ACHN (cell line): Measurements from ENCODE around the gene CCDC9B.

Experiments
- DNase-seq: peaks from one replicate; pipeline ENCODE4 v3.0.0-alpha.2; 2015
- in situ Hi-C: cut with HindIII; loops from 2 replicates; pipeline ENCODE4 v1.10.0; 2017; ENCODE audit warnings: low sequenced_read_pairs, low pct_ligation_motif_present, low pct_unique_long_range_greater_than_20kb

The CCDC9B gene

DNA sequence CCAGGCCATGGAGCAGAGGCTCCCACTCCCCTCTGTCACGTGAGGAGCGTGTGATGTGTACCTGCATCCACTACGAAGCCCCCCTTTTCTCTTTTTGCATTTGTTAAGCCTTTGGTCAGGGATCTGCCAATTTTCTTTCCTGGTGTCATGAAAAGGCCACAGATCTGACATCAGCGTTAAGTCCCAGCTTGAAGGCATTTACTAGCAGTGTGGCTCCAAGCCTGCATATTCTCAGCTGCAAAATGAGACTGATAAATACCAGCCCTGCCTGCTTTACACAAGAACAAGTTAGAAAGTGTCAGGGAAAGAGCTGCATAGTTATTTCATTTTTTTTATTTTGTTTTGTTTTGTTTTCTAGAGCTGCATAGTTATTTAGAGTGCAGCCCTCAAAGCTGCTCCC, 55.6 kb downstream of the CCDC9B start:
- in situ Hi-C loops, result no loop called here
- DNase-seq, result no peak

DNA sequence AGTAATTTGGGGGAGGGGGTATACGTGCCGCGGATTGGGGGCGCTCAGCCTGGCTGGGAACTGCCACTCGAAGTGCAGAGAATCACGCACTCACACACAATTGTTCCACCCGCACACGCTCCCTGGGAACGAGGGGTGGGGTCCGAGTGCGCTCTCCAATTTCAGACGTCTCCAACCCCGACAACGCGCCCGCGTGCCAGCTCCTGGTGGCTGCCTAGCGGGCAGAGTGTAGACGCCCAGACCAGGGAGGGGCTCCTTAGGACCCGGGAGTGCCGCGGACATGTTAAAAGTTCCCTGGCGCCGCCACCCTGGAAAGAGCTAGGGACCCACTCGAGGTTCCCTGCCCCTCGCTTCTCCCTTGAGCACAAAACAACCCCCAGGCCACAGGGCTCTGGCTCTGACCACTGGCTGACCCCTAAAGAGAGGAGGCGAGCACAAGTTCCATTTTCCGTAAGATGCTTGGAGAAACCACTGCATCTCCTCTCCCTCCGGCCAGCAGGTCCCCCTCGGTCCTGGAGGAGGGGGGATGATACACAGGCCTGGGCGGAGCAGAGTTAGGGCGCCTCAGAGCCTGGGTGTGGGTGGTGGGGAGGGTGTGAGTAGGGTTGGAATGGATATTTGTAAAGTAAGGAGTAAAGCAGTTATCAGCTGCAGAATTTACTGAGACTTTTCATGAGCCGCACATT, 57.0 kb downstream of the CCDC9B start:
- DNase-seq, result no peak
- in situ Hi-C loops, result no loop called here

DNA sequence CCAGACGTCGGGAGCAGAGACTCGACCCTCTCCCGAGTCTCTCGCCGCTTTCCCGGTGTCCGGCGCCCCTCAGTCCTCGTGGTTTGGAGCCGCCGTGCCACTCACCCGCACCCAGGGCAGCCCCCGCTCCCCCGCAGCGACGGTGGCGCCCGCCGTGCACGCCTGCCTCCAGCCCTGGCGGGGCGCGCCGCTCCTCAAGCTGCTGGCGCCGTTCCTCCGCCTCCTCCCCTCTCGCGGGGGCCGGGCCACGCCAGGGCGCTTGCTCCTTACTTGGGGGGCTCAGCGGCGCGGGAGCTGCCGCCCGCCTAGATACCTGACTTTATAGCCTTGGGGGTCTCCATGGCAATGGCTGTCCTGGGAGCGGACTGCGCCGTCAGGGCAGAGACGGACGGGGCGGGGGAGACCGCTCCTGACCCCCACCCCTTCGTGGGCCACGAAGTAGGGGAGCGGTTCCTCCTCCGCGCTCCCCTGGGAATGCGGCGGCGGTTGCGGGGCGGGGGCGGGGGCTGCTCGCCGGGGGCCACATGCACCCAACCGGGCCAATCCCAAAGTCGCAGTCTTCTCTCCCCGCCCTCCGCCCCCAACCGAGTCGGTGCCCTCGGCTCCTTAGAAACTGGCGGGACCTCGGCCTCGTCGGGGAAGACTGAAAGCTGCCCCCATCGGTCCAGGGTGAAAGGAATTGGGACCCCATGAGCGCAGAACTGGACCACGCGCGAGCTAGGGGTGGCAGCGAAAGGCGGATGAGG, 57.7 kb downstream of the CCDC9B start, which contains the start of gene ANKRD63:
ANKRD63 (minus strand) TSS at position 196 of the 746 bp plus-strand sequence. CDS start 478 bp downstream, outside the sequence.
- DNase-seq, result no peak
- in situ Hi-C loops, result no loop called here

DNA sequence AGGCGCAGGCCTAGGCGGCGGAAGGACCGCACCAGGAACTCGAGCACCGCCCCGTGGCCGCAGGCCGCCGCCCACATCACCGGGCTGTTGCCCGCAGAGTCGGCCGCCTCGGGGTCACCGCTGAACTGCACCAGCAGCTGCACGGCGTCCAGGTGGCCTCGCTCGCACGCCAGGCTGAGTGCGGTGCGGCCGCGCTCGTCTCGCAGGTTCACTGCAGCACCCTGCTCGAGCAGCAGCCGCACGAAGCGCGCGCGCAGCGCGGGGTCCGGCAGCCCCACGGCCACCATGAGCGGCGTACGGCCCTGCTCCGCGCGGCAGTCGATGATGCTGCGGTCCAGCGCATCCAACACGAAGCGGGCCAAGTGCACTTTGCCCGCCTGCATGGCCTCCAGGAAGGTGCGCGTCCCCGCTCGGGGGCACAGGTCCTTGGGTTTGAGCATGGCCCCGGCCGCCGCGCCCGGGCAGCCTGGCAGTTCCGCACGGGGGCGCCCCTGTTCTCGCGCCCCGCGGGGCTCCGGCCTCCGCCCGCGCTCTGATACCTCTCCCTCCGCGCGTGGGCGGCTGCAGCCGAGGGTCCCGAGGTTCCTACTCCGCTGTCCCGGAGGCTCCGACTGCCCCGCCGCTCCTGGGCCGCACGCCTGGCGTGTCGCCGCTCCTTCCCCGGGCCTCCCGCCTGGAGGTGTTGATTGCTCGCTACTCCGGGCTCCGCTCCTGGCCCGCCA, 58.4 kb downstream of the CCDC9B start:
- in situ Hi-C loops, result no loop called here
- peak; percentile 40 for DNase-seq

- in situ Hi-C loops, result no loop called here
- no peak for DNase-seq
Observed at GRCh38 chr15:40281801-40282146, 59.0 kb downstream of the CCDC9B start.
